Spleen (tissue), 11 donors: ENCODE results near the gene HK2. TPM values are rescaled to one million over a fixed set of nuclear protein-coding genes. Genes with fewer than 3 reads are reported as not detected.

ENCODE experiments used
- DNase-seq: peaks from one replicate; pipeline ENCODE4 v3.0.0-alpha.2; 2020
- H3K27ac ChIP-seq, 8 donors: fragments of 200-600 bp; sonication (generic) in 7 of 8; 1 replicate in 4 of 8; 2 replicates in 4 of 8; pipeline versions ENCODE4 v1.5.0 to v1.8.0; 2016 to 2021; ENCODE audit warnings: inconsistent platforms in 4 of 8, mild to moderate bottlenecking in 4 of 8, moderate library complexity in 1 of 8
- H3K27me3 ChIP-seq, 7 donors: fragments of 200-600 bp; sonication (generic) in 6 of 7; replicated peaks in 1 of 7; 1 replicate in 4 of 7; 2 replicates in 3 of 7; pipeline versions ENCODE4 v1.5.0 to v1.8.0; 2016 to 2021; ENCODE audit warnings: inconsistent platforms in 3 of 7, mild to moderate bottlenecking in 1 of 7
- H3K36me3 ChIP-seq, 6 donors: fragments of 200-600 bp; sonication (generic) in 5 of 6; 1 replicate in 4 of 6; 2 replicates in 2 of 6; pipeline versions ENCODE4 v1.5.0 to v1.8.0; 2016 to 2021; ENCODE audit warnings: inconsistent platforms in 2 of 6
- H3K4me1 ChIP-seq, 6 donors: fragments of 200-600 bp; sonication (generic) in 5 of 6; 1 replicate in 3 of 6; 2 replicates in 3 of 6; pipeline versions ENCODE4 v1.5.0 to v1.8.0; 2016 to 2021; ENCODE audit warnings: inconsistent platforms in 3 of 6
- H3K4me3 ChIP-seq, 8 donors: fragments of 200-600 bp; sonication (generic) in 7 of 8; 1 replicate in 4 of 8; 2 replicates in 4 of 8; pipeline versions ENCODE4 v1.5.0 to v1.8.0; 2016 to 2021; ENCODE audit warnings: inconsistent platforms in 4 of 8, mild to moderate bottlenecking in 4 of 8, moderate library complexity in 2 of 8
- H3K9me3 ChIP-seq, 8 donors: fragments of 200-600 bp; sonication (generic) in 7 of 8; 1 replicate in 4 of 8; 2 replicates in 4 of 8; pipeline versions ENCODE4 v1.5.0 to v1.8.0; 2016 to 2021; ENCODE audit warnings: inconsistent platforms in 4 of 8
- POLR2A ChIP-seq, 3 donors: fragments of 450-650 bp; IDR thresholded peaks; one replicate each; pipeline ENCODE4 v1.5.1; 2017; ENCODE audit warnings: antibody characterized with exemption in 3 of 3, mild to moderate bottlenecking in 1 of 3
- POLR2AphosphoS5 ChIP-seq, 3 donors: sonication (generic); formaldehyde crosslinking; IDR thresholded peaks; one replicate each; pipeline ENCODE4 v1.5.1; 2017; ENCODE audit warnings: antibody characterized with exemption in 3 of 3
- WGBS, 5 donors: extraction: QIAGEN DNeasy Blood & Tissue Kit in 3 of 5; methylation state at CpG; one replicate each; pipeline versions ENCODE4 v1.1.5 to v1.1.7; 2013 to 2018; 5-methylcytosine and 5-hydroxymethylcytosine counted together
- intact Hi-C: fragments of 100-400 bp; cut with DNase I; formaldehyde crosslinking; loops from one replicate; pipeline ENCODE4 v1.15.0; 2023; ENCODE audit warnings: low total_unique reads
- polyA plus RNA-seq, 3 donors: library from polyadenylated mRNA; stranded (reverse); fragments of 200-250 nt; gene quantifications; one replicate each; pipeline ENCODE4 v1.2.1, GENCODE V29; 2013
- total RNA-seq, 7 donors: library from RNA; depleted of rRNA in 3 of 7; stranded (reverse); fragments of >200 nt in 3 of 7; fragmentation: NEBNext Ultra II Directional in 4 of 7; extraction: Animal tissue kit (Norgen Biotek cat#: 25700) in 4 of 7; gene quantifications; one replicate each; pipeline versions ENCODE4 v1.1.0 to v1.2.1, GENCODE V29; 2016 to 2021
- TF ChIP-seq, protein P1 (sequence below), 11 experiments: fragments of 200-600 bp in 7 of 11; fragments of 450-650 bp in 4 of 11; sonication (generic) in 4 of 11; IDR thresholded peaks in 8 of 11; conservative IDR thresholded peaks in 3 of 11; 1 replicate in 7 of 11; 2 replicates in 4 of 11; pipeline versions ENCODE4 v1.4.0 to v1.8.0; 2016 to 2021; ENCODE audit warnings: antibody characterized with exemption in 11 of 11, inconsistent platforms in 4 of 11, mild to moderate bottlenecking in 1 of 11
- donor health status: healthy with polysubstance abuse.
- donor health status: DM: no; HTN: no; CAD: no; lungs with moderate emphysema.
- donor health status: DM: no; HTN: no; CAD: no.
- donor health status: Bipolar disorder and iron deficiency.
- donor health status: healthy.
- donor health status: DM: no; HTN: no; CAD: no.
- donor health status: DM: yes; HTN: yes; CAD: no.

The HK2 gene
- total and polyA plus RNA-seq, 10 donors = 4.8 to 67.8 (median 16.1) TPM

DNA sequence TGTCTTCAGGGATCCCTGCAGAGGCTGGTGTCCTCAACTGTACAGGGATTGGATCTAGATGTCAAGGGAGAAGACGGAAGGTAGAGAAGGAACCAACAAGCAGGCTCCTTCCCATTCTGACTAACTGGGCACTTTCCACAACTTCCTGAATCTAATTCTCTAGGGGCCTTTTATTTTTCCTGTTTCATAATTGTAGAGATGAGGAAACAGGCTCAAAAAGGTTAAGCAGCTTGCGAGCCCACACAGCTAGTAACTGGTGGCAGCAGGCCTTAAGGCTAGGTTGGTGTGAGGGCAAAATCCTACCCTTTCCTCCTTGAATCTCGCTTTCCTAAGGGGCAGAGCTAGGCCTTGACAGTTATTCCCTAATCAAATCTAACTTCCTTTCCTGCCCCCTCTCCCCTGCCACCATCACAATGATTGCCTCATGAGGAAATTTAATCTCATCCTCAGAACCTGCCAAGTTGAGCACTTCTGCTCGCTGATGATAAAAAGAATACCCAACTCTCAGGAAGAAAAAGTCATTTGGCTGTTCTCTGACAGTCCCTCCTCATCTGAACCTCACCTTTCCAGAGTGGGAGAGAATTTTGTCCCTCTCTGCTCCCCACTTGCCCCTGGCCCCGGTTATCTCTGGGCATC, 88.8 kb downstream of the HK2 start:
- peaks cover 0 to 31% (median 22%) of the 10 kb centered on the region in 6 donors for H3K4me1 ChIP-seq
- H3K4me3 ChIP-seq = no peak overlapping the region
- TF ChIP-seq, protein P1, sequence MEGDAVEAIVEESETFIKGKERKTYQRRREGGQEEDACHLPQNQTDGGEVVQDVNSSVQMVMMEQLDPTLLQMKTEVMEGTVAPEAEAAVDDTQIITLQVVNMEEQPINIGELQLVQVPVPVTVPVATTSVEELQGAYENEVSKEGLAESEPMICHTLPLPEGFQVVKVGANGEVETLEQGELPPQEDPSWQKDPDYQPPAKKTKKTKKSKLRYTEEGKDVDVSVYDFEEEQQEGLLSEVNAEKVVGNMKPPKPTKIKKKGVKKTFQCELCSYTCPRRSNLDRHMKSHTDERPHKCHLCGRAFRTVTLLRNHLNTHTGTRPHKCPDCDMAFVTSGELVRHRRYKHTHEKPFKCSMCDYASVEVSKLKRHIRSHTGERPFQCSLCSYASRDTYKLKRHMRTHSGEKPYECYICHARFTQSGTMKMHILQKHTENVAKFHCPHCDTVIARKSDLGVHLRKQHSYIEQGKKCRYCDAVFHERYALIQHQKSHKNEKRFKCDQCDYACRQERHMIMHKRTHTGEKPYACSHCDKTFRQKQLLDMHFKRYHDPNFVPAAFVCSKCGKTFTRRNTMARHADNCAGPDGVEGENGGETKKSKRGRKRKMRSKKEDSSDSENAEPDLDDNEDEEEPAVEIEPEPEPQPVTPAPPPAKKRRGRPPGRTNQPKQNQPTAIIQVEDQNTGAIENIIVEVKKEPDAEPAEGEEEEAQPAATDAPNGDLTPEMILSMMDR (IDR thresholded peaks at IDR 0.05 in 8 of 11, conservative IDR thresholded peaks at IDR 0.05 in 3 of 11) = no peak
- TF ChIP-seq POLR2A (IDR thresholded peaks at IDR 0.05) (no peak), POLR2AphosphoS5 (IDR thresholded peaks at IDR 0.05) (no peak)
- 35 to 61% (median 48%) methylated on average over 5 of the region's 5 CpGs for WGBS, 5 donors
- no peak for DNase-seq
- H3K27ac ChIP-seq = peak overlapping the region in 3 of 8 donors; percentile 36 to 65 (median 49)
- intact Hi-C loops = loop anchor here (10.0 kb wide), 1 partner anchor 702 kb away; no protein-coding TSS in a partner anchor
- peaks cover 0 to 27% (median 3%) of the 10 kb centered on the region in 7 donors for H3K27me3 ChIP-seq
- H3K9me3 ChIP-seq = no peaks in the 10 kb centered on the region
- no peaks in the 10 kb centered on the region for H3K36me3 ChIP-seq

DNA sequence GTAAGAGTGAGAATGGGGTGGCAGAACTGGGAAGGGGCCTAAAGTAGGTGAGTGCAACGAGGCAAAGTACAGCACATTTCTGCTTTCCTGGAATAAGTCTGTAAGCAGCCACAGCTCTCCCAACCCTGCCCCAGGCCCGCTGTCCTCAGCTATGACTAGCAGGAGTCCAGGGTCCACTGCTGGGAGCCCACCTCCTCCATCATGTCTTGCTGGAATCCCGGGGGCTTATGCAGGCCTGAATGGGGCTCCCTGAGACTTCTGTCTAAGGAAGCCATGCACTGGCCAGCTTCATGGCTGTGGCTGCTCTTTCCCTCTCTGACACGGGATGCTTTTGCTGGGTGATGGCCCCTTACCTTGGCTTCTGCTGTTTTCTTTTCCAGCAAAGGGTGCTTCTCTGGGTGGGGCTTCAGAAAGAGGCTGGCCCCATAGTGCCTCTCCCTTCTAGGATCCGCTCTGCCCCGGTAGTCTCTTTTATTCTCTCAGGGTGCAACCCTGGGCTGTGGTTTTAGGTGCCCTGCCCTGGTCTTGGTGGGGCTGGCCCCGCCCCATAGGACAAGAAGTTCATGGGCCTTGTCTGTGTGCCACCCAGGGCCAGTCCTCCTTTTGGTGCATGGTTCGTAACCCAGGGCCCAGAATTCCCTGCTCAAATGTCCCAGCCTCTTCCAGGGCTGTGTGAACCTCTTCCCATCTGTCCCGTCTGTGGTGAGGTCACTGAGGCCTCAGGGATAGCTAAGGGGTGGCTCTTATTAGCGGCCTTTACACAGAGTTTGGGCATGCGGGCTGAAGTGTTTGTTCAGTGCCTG, 90.7 kb downstream of the HK2 start:
- no peak for DNase-seq
- no peaks in the 10 kb centered on the region for H3K9me3 ChIP-seq
- intact Hi-C loops = loop anchor here (10.0 kb wide), 1 partner anchor 700 kb away; no protein-coding TSS in a partner anchor
- TF ChIP-seq, protein P1 (IDR thresholded peaks at IDR 0.05 in 8 of 11, conservative IDR thresholded peaks at IDR 0.05 in 3 of 11) = no peak
- TF ChIP-seq POLR2A (IDR thresholded peaks at IDR 0.05) = no peak
- no peak for TF ChIP-seq POLR2AphosphoS5 (IDR thresholded peaks at IDR 0.05)
- no peak overlapping the region for H3K4me3 ChIP-seq
- H3K36me3 ChIP-seq = no peaks in the 10 kb centered on the region
- H3K27ac ChIP-seq = no peak overlapping the region
- WGBS, 5 donors = 83 to 92% (median 91%) methylated on average over 11 of the region's 11 CpGs
- peaks cover 0 to 27% (median 17%) of the 10 kb centered on the region in 6 donors for H3K4me1 ChIP-seq
- peaks cover 0 to 13% (median 3%) of the 10 kb centered on the region in 7 donors for H3K27me3 ChIP-seq

DNA sequence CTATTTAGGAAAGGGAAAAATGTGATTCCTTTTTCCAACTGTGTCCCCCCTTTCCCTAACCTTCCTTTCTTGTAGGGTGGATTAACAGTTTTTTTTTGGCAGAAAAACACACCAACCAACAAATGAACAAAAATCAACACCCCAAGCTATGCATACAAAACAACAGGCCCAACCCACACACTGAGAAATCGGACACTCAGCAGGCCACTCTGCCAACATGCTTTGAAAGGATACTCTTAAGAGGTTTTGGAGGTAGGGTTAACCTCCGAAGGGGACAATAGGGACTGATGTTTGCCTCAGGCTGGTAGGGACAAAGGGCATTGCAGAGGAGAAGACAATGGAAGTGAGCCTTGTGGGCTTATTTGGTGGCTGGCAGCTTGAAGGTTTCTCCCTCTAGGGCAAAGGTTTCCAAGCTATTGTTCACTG, 91.4 kb downstream of the HK2 start:
- H3K27ac ChIP-seq = no peak overlapping the region
- no peak for DNase-seq
- H3K4me3 ChIP-seq = no peak overlapping the region
- peaks cover 0 to 20% (median 12%) of the 10 kb centered on the region in 6 donors for H3K4me1 ChIP-seq
- peaks cover 0 to 5% (median 0%) of the 10 kb centered on the region in 6 donors for H3K36me3 ChIP-seq
- intact Hi-C loops = loop anchor here (10.0 kb wide), 1 partner anchor 699 kb away; no protein-coding TSS in a partner anchor
- no peaks in the 10 kb centered on the region for H3K9me3 ChIP-seq
- WGBS, 5 donors = 76 to 95% (median 89%) methylated on average over 2 of the region's 2 CpGs
- TF ChIP-seq POLR2AphosphoS5 (IDR thresholded peaks at IDR 0.05) (no peak), POLR2A (IDR thresholded peaks at IDR 0.05) (no peak)
- TF ChIP-seq, protein P1 (IDR thresholded peaks at IDR 0.05 in 8 of 11, conservative IDR thresholded peaks at IDR 0.05 in 3 of 11) = no peak
- H3K27me3 ChIP-seq = peaks cover 0 to 6% (median 0%) of the 10 kb centered on the region in 7 donors

DNA sequence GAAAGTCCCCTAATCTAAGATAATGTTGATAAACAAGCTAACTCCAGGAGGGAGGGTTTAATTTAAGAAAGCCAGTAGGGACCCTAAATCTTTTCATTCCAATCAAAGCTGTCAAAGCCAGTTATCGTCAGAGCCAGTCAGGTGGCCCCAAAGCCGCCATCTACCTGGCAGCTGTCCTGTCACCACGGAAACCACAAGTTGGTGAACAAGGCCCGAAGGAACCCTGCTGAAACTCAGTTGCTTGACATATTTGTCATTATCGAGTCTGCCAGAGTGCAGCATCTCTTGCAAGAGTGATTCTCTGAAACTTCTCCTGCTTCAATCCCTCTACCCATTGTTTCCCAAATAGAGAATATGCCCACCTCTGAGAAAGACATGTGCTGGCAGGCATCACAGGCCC, 93.7 kb downstream of the HK2 start:
- intact Hi-C loops = loop anchor here (10.0 kb wide), 1 partner anchor 697 kb away; no protein-coding TSS in a partner anchor

More for the DNA sequence above, 93.7 kb downstream of the HK2 start:
- peaks cover 0 to 12% (median 10%) of the 10 kb centered on the region in 6 donors for H3K4me1 ChIP-seq
- TF ChIP-seq POLR2AphosphoS5 (IDR thresholded peaks at IDR 0.05) (no peak), POLR2A (IDR thresholded peaks at IDR 0.05) (no peak)
- TF ChIP-seq, protein P1 (IDR thresholded peaks at IDR 0.05 in 8 of 11, conservative IDR thresholded peaks at IDR 0.05 in 3 of 11) = no peak
- H3K27ac ChIP-seq = no peak overlapping the region
- H3K9me3 ChIP-seq = no peaks in the 10 kb centered on the region
- no peak for DNase-seq
- H3K36me3 ChIP-seq = peaks cover 0 to 10% (median 0%) of the 10 kb centered on the region in 6 donors
- H3K27me3 ChIP-seq = no peaks in the 10 kb centered on the region
- no peak overlapping the region for H3K4me3 ChIP-seq
- whole genome bisulfite sequencing, 5 donors = 67 to 76% (median 72%) methylated on average over 5 of the region's 5 CpGs
